T-helper 2 cell (primary cell): ENCODE data around the gene TMEM183A.

ENCODE experiments used
- DNase-seq, 5 experiments: peaks; one replicate each; pipeline versions ENCODE4 v3.0.0 to v3.0.0-alpha.2; 2012 to 2022

TMEM183A gene

DNA sequence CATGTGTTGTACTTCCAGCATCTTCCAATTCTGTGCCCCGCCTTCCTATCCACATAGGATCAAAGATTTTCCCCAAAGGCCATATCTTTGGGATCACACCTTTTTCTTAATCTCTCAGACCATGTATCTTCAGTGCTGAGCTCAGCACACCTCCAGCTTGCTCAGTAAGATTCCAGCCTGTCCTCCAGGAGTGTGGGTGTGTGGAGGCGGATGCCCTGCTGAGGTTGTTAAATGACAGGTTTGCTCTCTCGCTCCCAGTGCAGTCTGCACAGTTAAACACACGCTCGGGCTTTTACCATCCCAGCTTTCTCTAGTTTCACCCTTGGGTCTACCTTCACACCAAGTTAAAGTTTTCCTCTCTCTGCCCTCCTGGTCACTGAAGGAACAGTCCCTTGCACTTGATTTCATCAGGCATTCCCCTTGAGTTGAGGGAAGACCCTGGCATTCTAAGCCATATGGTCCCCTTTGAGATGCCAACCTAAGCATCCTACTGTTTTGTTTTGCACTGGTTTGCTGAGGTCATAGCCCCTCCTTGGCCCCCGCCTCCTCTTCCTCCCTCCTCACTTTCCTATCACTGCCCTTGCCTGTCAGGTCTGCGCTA, 64.9 kb downstream of the TMEM183A start:
- DNase-seq = no peak

DNA sequence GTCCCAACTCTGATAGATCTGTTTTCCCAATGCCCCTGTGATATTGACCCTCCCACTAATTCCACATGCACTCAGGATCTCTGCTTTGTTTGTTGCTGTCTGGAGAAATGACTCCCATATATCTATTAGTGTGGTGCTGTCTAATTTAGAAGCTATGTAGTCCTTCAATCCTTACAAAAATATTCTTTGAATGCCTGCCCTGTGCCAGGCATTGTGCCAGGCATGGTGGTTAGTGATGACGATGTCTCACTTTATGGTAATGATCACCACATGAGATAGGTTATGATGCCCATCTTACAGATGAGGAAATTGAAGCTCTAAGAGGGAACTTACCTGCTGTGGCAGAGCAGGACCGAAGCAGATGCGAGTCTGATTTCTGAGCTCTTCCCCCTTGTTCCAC, 65.7 kb downstream of the TMEM183A start:
- no peak for DNase-seq

DNA sequence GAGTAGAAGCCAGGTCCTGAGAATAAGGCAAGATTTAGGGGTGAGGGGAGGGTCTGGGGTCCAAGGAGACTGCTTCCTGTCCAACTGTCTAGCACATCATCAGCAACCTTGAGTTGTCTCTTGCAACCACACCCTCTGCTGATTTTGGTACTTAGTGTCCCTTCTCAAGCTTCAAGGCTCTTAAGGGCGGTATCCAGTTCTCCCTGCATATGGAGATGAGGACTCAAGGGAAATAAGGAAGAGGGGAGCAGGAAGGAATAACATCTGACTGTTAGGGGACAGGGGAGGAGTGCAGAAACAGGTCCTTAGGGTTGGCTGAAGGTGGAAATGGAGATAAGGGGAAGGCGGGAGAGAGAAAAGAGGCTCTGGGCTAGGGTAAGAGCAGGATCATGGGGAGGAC, 66.3 kb downstream of the TMEM183A start:
- no peak for DNase-seq
